ENCODE data around the gene RARRES1. TPM values are rescaled to one million over a fixed set of nuclear protein-coding genes. Genes with fewer than 3 reads are reported as not detected.

Gene RARRES1
- polyA plus RNA-seq, 1 donor from 2014 or later, result 0.28 TPM

DNA sequence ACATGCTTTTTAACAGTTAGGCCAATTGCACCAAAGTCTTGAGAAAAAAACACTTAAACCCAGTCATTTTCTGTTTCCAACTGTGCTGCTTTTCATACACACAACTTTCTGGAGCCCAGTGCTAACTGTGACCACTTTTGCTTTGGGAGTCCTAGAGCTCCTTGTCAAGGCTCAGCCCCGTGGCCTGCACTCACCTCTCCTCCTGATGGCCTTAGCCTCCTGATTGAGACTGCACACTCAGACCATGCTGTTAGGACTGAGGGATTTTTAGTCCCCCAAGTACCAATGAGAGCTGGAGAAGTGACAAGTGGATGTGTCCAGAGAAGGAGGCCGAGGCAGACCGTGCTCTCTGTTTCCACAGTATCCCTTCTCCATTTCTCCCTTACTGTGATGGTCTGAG lies 15.2 kb upstream of the RARRES1 start:
- Mint-ChIP-seq H3K27me3 (no peaks in the 10 kb centered on the region), H3K9me3 (no peaks in the 10 kb centered on the region), H3K36me3 (peaks cover 18% of the 10 kb centered on the region), H3K4me1 (peaks cover 2 to 12% (median 6%) of the 10 kb centered on the region in 3 donors), H3K27ac (no peak overlapping the region), H3K4me3 (no peak overlapping the region)

GRCh38 chr3:158745551-158745950 lies 13.3 kb upstream of the RARRES1 start:
- Mint-ChIP-seq H3K4me1 (peaks cover 5 to 14% (median 6%) of the 10 kb centered on the region in 3 donors), H3K4me3 (no peak overlapping the region), H3K27me3 (no peaks in the 10 kb centered on the region), H3K9me3 (no peaks in the 10 kb centered on the region), H3K27ac (no peak overlapping the region), H3K36me3 (peaks cover 15% of the 10 kb centered on the region)

DNA sequence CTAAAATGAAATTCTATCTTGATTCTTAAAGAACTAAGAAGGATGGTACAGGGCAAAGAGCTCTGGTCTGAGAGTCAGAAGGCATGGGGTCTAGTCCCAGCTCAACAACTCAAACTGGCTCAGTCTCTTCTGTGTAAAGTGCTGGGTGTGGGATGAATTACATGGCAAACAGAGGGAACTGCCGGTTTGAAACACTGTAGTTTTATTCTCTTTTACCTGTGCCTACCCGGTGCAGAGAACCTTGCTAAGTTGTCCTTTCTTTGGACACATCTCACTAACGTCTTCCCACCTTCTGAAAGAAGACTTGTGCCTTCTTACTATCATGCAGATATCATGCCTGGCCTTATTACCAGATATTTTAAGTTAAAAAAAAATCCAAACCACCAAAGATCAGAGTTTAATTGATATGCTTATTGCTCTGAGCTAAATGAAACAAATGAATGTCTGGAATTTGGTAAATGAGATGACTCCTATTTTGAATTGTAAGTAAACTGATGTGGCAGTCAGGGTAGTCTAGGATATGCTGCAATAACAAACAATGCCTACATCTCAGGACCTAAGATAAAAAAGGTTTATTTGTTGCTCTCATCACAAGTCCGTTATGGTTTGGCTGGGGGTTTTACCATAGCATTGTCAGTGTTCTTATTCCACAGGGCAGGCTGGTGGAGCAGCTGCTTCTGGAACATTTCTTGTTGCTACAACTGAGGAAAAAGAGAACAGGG lies 12.5 kb upstream of the RARRES1 start:
- Mint-ChIP-seq H3K9me3 (no peaks in the 10 kb centered on the region), H3K27me3 (no peaks in the 10 kb centered on the region), H3K36me3 (peaks cover 15% of the 10 kb centered on the region), H3K27ac (no peak overlapping the region), H3K4me3 (no peak overlapping the region), H3K4me1 (peaks cover 5 to 14% (median 6%) of the 10 kb centered on the region in 3 donors)

- H3K36me3 Mint-ChIP-seq, result peaks cover 13% of the 10 kb centered on the region
- no peaks in the 10 kb centered on the region for H3K27me3 Mint-ChIP-seq
- H3K27ac Mint-ChIP-seq, result no peak overlapping the region
- H3K9me3 Mint-ChIP-seq, result no peaks in the 10 kb centered on the region
- H3K4me3 Mint-ChIP-seq, result no peak overlapping the region
- peaks cover 5 to 14% (median 6%) of the 10 kb centered on the region in 3 donors for H3K4me1 Mint-ChIP-seq
Observed at GRCh38 chr3:158743664-158744566, 11.7 kb upstream of the RARRES1 start.

GRCh38 chr3:158742871-158743663 lies 10.8 kb upstream of the RARRES1 start:
- H3K27me3 Mint-ChIP-seq, result no peaks in the 10 kb centered on the region
- H3K27ac Mint-ChIP-seq, result no peak overlapping the region
- H3K9me3 Mint-ChIP-seq, result no peaks in the 10 kb centered on the region
- peaks cover 5 to 14% (median 6%) of the 10 kb centered on the region in 3 donors for H3K4me1 Mint-ChIP-seq
- H3K4me3 Mint-ChIP-seq, result no peak overlapping the region
- peaks cover 12% of the 10 kb centered on the region for H3K36me3 Mint-ChIP-seq

DNA sequence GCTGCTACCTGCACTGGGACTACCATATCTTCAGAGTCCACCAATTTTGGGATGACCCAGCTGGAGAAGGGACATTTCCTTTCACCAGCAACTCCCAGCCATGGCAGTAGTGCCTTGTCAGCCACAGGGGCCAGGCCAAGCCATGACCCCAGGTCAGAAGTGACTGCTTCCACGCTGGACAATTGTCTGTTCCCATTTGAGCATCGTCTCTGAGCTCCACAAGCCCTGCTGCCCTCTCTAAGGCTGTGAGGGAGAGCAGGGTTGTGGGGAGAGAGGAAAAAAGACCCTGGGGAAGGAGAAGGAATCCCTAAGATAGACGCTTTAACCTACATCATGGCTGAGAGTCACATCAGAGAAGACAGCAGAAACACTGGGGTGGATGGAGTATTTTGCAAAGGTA lies 7.4 kb upstream of the RARRES1 start:
- H3K36me3 Mint-ChIP-seq, result peaks cover 3% of the 10 kb centered on the region
- H3K4me1 Mint-ChIP-seq, result peaks cover 5 to 14% (median 6%) of the 10 kb centered on the region in 3 donors
- no peak overlapping the region for H3K4me3 Mint-ChIP-seq
- no peaks in the 10 kb centered on the region for H3K27me3 Mint-ChIP-seq
- H3K27ac Mint-ChIP-seq, result no peak overlapping the region
- H3K9me3 Mint-ChIP-seq, result peaks cover 0 to 11% (median 1%) of the 10 kb centered on the region in 3 donors

- H3K9me3 Mint-ChIP-seq, result peaks cover 0 to 11% (median 2%) of the 10 kb centered on the region in 3 donors
- H3K4me1 Mint-ChIP-seq, result peaks cover 5 to 14% (median 6%) of the 10 kb centered on the region in 3 donors
- H3K4me3 Mint-ChIP-seq, result no peak overlapping the region
- H3K36me3 Mint-ChIP-seq, result no peaks in the 10 kb centered on the region
- no peaks in the 10 kb centered on the region for H3K27me3 Mint-ChIP-seq
- no peak overlapping the region for H3K27ac Mint-ChIP-seq
Observed at GRCh38 chr3:158739078-158739477, 6.8 kb upstream of the RARRES1 start.

DNA sequence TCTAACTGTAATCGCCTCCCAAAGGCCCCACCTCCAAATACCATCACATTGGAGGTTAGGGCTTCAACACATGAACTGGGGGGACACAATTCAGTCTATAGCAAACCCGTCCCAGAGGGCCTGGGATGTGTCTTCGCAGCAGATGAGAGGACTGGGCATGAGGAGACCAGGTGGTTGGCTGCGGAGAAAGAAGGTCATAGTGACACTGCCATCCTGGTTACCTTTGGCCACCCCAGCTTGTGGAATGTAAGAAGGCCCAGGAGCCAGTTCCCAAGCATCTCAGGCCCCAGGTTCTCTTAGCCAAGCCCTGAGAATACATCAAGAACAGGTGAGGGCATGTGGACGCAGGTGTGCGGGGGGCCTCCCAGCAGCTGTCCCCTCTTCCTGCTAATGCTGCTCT lies 6.4 kb upstream of the RARRES1 start:
- peaks cover 5 to 16% (median 5%) of the 10 kb centered on the region in 3 donors for H3K4me1 Mint-ChIP-seq
- H3K9me3 Mint-ChIP-seq, result peaks cover 0 to 11% (median 4%) of the 10 kb centered on the region in 3 donors
- no peak overlapping the region for H3K27ac Mint-ChIP-seq
- H3K4me3 Mint-ChIP-seq, result no peak overlapping the region
- no peaks in the 10 kb centered on the region for H3K27me3 Mint-ChIP-seq
- no peaks in the 10 kb centered on the region for H3K36me3 Mint-ChIP-seq

- peaks cover 0 to 11% (median 4%) of the 10 kb centered on the region in 3 donors for H3K9me3 Mint-ChIP-seq
- no peaks in the 10 kb centered on the region for H3K27me3 Mint-ChIP-seq
- H3K27ac Mint-ChIP-seq, result no peak overlapping the region
- no peak overlapping the region for H3K4me3 Mint-ChIP-seq
- H3K36me3 Mint-ChIP-seq, result no peaks in the 10 kb centered on the region
- peaks cover 3 to 11% (median 5%) of the 10 kb centered on the region in 3 donors for H3K4me1 Mint-ChIP-seq
Observed at GRCh38 chr3:158737976-158738615, 5.8 kb upstream of the RARRES1 start.

GRCh38 chr3:158737410-158737809 lies 5.2 kb upstream of the RARRES1 start:
- Mint-ChIP-seq H3K4me1 (peaks cover 0 to 5% (median 4%) of the 10 kb centered on the region in 3 donors), H3K9me3 (peaks cover 0 to 11% (median 4%) of the 10 kb centered on the region in 3 donors), H3K4me3 (no peak overlapping the region), H3K27ac (no peak overlapping the region), H3K27me3 (no peaks in the 10 kb centered on the region), H3K36me3 (no peaks in the 10 kb centered on the region)

DNA sequence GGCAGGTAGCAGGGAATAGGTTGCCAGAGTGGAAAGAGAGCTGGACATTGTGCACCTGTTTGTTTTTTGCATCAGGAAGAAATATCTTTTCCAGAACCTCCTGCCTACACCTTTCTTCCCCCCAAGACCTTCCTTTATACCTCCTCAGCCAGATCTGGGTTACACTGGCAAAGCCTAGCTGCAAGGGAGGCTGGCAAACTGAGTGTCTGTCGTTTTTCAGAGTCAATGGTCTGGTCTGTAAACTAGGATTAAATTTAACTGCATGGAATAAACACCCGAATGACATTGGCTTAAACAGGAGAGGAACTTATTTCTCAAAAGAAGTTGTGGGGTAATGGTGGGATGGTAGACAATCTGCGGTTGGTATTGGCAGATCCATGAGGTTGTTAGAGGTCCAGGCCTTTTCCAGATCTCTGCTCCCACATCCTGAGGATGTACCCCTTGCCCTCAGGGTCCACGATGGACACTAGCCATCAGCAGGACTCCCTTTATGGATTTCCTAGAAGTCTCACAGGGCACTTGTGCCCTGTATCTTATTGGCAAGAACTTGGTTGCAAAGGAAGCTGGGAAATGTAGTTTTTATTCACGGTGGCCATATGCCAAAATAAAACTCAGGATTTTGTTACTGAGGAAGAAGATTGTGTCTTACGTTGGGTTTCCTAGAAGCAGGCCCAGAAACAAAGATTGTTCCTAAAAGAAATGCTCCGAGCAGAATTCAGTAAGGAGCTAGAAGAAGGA lies 3.2 kb upstream of the RARRES1 start:
- Mint-ChIP-seq H3K9me3 (peaks cover 0 to 11% (median 4%) of the 10 kb centered on the region in 3 donors), H3K4me1 (peaks cover 0 to 7% (median 7%) of the 10 kb centered on the region in 3 donors), H3K36me3 (no peaks in the 10 kb centered on the region), H3K4me3 (peak overlapping the region in 1 of 4 donors; percentile 9), H3K27me3 (peaks cover 6% of the 10 kb centered on the region), H3K27ac (no peak overlapping the region)

DNA sequence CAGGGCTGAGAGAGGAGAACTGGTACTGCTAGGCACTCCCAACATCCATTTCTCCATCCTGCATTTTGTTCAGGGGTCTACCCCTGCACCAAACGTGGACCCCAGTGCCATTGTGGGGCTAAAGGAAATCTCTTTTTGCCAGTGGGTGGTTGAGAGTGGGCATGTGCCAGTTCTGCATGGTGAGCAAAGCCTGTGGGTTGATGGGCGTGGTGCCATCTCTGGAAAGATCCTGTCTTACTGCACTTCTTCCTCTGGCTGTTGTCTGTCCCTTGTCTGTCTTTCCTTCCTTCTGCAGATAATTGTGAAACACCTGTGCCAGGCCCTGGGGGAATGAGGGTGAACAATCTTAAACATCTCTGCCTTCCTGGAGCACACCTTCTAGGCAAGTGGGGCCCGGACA lies 1.4 kb upstream of the RARRES1 start:
- peaks cover 0 to 11% (median 4%) of the 10 kb centered on the region in 3 donors for H3K9me3 Mint-ChIP-seq
- H3K27me3 Mint-ChIP-seq, result peaks cover 6% of the 10 kb centered on the region
- H3K36me3 Mint-ChIP-seq, result no peaks in the 10 kb centered on the region
- peak overlapping the region in 1 of 3 donors; percentile 34 for H3K27ac Mint-ChIP-seq
- peak overlapping the region; percentile 2 to 71 (median 45) for H3K4me3 Mint-ChIP-seq
- peaks cover 0 to 7% (median 7%) of the 10 kb centered on the region in 3 donors for H3K4me1 Mint-ChIP-seq

GRCh38 chr3:158732856-158733200 lies 571 bp upstream of the RARRES1 start:
- no peak overlapping the region for H3K27ac Mint-ChIP-seq

DNA sequence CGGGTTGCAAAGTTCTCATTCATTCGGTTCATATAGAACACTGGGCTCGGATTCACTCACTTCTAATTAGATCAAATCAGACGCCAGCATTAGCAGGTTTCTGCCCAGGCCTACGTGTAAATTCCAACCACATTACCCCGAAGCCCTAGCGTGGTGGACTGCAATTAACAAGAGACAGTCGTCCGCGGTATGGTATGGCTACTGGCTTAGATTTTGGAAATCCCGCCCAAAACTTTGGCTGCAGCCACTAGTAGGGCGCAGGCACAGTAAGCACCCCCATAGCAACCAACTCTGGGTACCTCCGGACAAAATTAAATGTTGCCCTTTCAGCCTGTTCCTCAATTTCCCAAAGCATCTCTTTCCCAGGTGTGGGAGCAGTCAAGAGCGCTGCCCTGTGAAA lies 771 bp downstream of the RARRES1 start:
- Mint-ChIP-seq H3K4me3 (peak overlapping the region; percentile 51 to 79 (median 64)), H3K27ac (no peak overlapping the region), H3K4me1 (peaks cover 6 to 14% (median 13%) of the 10 kb centered on the region in 3 donors), H3K9me3 (peaks cover 0 to 9% (median 4%) of the 10 kb centered on the region in 3 donors), H3K27me3 (peaks cover 6% of the 10 kb centered on the region), H3K36me3 (no peaks in the 10 kb centered on the region)

More at GRCh38 chr3:158732856-158733200, 571 bp upstream of the RARRES1 start:
- Mint-ChIP-seq H3K4me1 (peaks cover 2 to 10% (median 7%) of the 10 kb centered on the region in 3 donors), H3K36me3 (no peaks in the 10 kb centered on the region), H3K27me3 (peaks cover 6% of the 10 kb centered on the region), H3K4me3 (peak overlapping the region in 2 of 4 donors; percentile 60), H3K9me3 (peaks cover 0 to 11% (median 4%) of the 10 kb centered on the region in 3 donors)
